SIG-M5 treated with dmso at 0.1 percent for 504 hours (cell line): ENCODE results near the gene ADIRF.
"Not testable (repeated sequence)": the region's sequence is repeated elsewhere in the genome, so short reads cannot be mapped to it uniquely, and the experiment has no call there.

Experiments
- DNase-seq: peaks from one replicate; lab custom pipeline; 2025; ENCODE audit not compliant: unreplicated experiment; lab: John Stamatoyannopoulos, UW

ADIRF gene

GRCh38 chr10:86968271-86968993 is at the start of gene ADIRF:
Gene ADIRF, plus strand, starts transcription at chr10:86968482. Its CDS starts 63 bp downstream, at chr10:86968545.
- DNase-seq: no peak

GRCh38 chr10:86922553-86922961 is 45.7 kb upstream of the ADIRF start:
- DNase-seq: no peak

GRCh38 chr10:86929468-86930380 is 38.6 kb upstream of the ADIRF start:
- no peak for DNase-seq

GRCh38 chr10:86931872-86932271 is 36.4 kb upstream of the ADIRF start:
- no peak for DNase-seq

- DNase-seq: no peak
Measured at GRCh38 chr10:86932674-86933073, 35.6 kb upstream of the ADIRF start.

GRCh38 chr10:86934162-86934711 is 34.0 kb upstream of the ADIRF start:
- DNase-seq: not testable (repeated sequence)

- no peak for DNase-seq
Measured at GRCh38 chr10:86936661-86937501, 31.4 kb upstream of the ADIRF start.

GRCh38 chr10:86937502-86938154 is 30.7 kb upstream of the ADIRF start:
- DNase-seq: no peak

- no peak for DNase-seq
Measured at GRCh38 chr10:86938260-86938659, 30.0 kb upstream of the ADIRF start.

GRCh38 chr10:86940076-86940475 is 28.2 kb upstream of the ADIRF start:
- not testable (repeated sequence) for DNase-seq

GRCh38 chr10:86940677-86941076 is 27.6 kb upstream of the ADIRF start:
- no peak for DNase-seq

GRCh38 chr10:86941426-86941825 is 26.9 kb upstream of the ADIRF start:
- no peak for DNase-seq

GRCh38 chr10:86941991-86942421 is 26.3 kb upstream of the ADIRF start:
- DNase-seq: no peak

- no peak for DNase-seq
Measured at GRCh38 chr10:86942441-86943315, 25.6 kb upstream of the ADIRF start.

GRCh38 chr10:86943316-86944030 is 24.8 kb upstream of the ADIRF start:
- DNase-seq: no peak

- no peak for DNase-seq
Measured at GRCh38 chr10:86944031-86944419, 24.3 kb upstream of the ADIRF start.

GRCh38 chr10:86944471-86944870 is 23.8 kb upstream of the ADIRF start:
- no peak for DNase-seq

- DNase-seq: no peak
Measured at GRCh38 chr10:86944907-86945306, 23.4 kb upstream of the ADIRF start.
